ENCODE results near the gene ZNF771.

GRCh38 chr16:30457743-30458560 is 50.5 kb downstream of the ZNF771 start:
- no peak for TF ChIP-seq CTCF (conservative IDR thresholded peaks at IDR 0.05)
- TF ChIP-seq EZH2 (IDR thresholded peaks at IDR 0.05; ENCODE audit: low read depth): no peak

All from PC-9 (cell line).